ENCODE data around the gene SAYSD1. TPM values are rescaled to one million over a fixed set of nuclear protein-coding genes. Genes with fewer than 3 reads are reported as not detected.
A peak's percentile ranks its signal among the peaks of the same experiment; 100 is the strongest.

Gene SAYSD1
- total RNA-seq, 1 experiment from 2014 or later: 9.4 TPM

DNA sequence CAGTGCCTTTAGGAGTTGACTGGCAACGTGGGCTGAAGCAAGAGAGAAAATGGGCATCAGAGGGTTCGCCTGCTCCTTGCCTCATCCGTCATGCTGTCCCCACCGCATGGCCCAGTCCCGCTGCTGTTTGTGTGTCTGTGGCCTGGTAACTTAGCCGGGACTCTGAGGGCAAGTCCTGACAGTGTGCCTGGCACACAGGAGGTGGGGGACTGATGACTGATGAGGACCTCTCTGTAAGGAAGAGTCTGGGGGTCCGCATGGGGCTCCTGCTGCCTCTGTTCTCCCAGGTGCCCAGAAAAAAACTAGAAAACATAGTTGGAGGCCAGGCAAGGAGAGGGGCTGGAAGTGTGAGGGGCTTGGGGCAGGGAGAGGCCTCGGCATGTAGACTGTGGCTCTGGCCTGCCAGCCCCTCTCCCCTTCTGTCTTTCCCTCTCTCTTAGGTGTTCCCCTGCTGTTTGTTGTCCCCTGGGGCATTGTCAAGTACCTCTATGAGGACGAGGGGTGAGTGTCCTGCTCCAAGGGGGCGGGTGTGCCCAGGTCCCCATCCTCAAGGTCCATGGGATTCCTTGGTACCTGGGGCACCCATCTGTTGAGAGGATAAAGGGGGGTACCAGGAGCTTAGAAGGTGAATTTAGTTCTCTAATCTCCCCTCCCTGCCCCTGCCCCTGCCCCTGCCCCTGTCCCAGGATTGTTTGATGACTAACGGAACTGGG, 36.9 kb downstream of the SAYSD1 start:
- Histone ChIP-seq H3K56ac (ENCODE audit: insufficient read length, low read depth, low read length) (no peak overlapping the region), H2AK5ac (ENCODE audit: insufficient read length, low read length) (no peak overlapping the region), H4K5ac (ENCODE audit: insufficient read length, low read depth, low read length) (no peak overlapping the region), H4K20me1 (ENCODE audit: control insufficient read depth, insufficient read depth, insufficient read length) (no peaks in the 10 kb centered on the region), H2BK15ac (ENCODE audit: low read depth, low read length) (no peak overlapping the region), H2BK12ac (ENCODE audit: insufficient read length, low read depth, low read length) (no peak overlapping the region), H3K27me3 (ENCODE audit: insufficient read depth, low read length) (no peaks in the 10 kb centered on the region), H3K4me2 (ENCODE audit: insufficient read depth, insufficient read length, low read length) (no peak overlapping the region), H3K23ac (ENCODE audit: insufficient read length, low read depth, low read length) (no peak overlapping the region), H3K4me1 (ENCODE audit: insufficient read depth, low read length) (no peaks in the 10 kb centered on the region), H3K9me3 (ENCODE audit: control insufficient read depth, low read depth, low read length) (no peaks in the 10 kb centered on the region), H4K8ac (replicated peaks; ENCODE audit: insufficient read length, low read depth, low read length) (no peak overlapping the region), H3K27ac (ENCODE audit: insufficient read length, low read depth, low read length) (no peak overlapping the region), H2AFZ (ENCODE audit: low read length) (no peak overlapping the region), H2BK5ac (ENCODE audit: insufficient read length, low read length) (no peak overlapping the region), H3K9ac (ENCODE audit: extremely low read depth, insufficient read length, low read length) (no peak overlapping the region), H2BK20ac (ENCODE audit: low read depth, low read length, poor library complexity, severe bottlenecking) (no peak overlapping the region), H3K23me2 (ENCODE audit: insufficient read length, low read depth, low read length, poor library complexity, severe bottlenecking) (no peaks in the 10 kb centered on the region), H3K18ac (ENCODE audit: insufficient read length, low read depth, low read length) (no peak overlapping the region), H3T11ph (ENCODE audit: low read length) (no peak overlapping the region), H3K79me1 (ENCODE audit: insufficient read depth, low read depth, low read length, poor library complexity, severe bottlenecking) (no peaks in the 10 kb centered on the region), H4K91ac (ENCODE audit: insufficient read length, low read depth, low read length) (no peak overlapping the region), H3K4ac (ENCODE audit: low read depth, low read length) (no peak overlapping the region), H3K14ac (ENCODE audit: insufficient read depth, low read length) (no peak overlapping the region), H3K79me2 (ENCODE audit: insufficient read depth, low read length) (no peaks in the 10 kb centered on the region), H2BK120ac (ENCODE audit: low read depth, low read length, poor library complexity, severe bottlenecking) (no peak overlapping the region)
- no peaks in the 10 kb centered on the region for H3K9me3 Mint-ChIP-seq
- DNase-seq: peak; percentile 9
- H3K27me3 Mint-ChIP-seq (ENCODE audit: low read depth): peaks cover 17% of the 10 kb centered on the region
- WGBS (ENCODE audit: extremely low coverage, insufficient read length, low lambda C conversion rate): no CpG with 5 or more reads among the region's 11 CpGs
- H3K36me3 Mint-ChIP-seq (ENCODE audit: insufficient read depth in 1 of 3, low read depth in 3 of 3): no peaks in the 10 kb centered on the region
- no peak overlapping the region; a peak in 1 of 7 replicates for H3K27ac Mint-ChIP-seq
- peaks cover 16 to 20% of the 10 kb centered on the region in 2 experiments; a peak in 3 of 4 replicates for H3K4me1 Mint-ChIP-seq
- no peak overlapping the region for H3K4me3 Mint-ChIP-seq
- TF ChIP-seq, protein P1, sequence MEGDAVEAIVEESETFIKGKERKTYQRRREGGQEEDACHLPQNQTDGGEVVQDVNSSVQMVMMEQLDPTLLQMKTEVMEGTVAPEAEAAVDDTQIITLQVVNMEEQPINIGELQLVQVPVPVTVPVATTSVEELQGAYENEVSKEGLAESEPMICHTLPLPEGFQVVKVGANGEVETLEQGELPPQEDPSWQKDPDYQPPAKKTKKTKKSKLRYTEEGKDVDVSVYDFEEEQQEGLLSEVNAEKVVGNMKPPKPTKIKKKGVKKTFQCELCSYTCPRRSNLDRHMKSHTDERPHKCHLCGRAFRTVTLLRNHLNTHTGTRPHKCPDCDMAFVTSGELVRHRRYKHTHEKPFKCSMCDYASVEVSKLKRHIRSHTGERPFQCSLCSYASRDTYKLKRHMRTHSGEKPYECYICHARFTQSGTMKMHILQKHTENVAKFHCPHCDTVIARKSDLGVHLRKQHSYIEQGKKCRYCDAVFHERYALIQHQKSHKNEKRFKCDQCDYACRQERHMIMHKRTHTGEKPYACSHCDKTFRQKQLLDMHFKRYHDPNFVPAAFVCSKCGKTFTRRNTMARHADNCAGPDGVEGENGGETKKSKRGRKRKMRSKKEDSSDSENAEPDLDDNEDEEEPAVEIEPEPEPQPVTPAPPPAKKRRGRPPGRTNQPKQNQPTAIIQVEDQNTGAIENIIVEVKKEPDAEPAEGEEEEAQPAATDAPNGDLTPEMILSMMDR (conservative IDR thresholded peaks at IDR 0.05): no peak

Data from H9 (cell line).